NCI-H2196 treated with DMSO at 0.1 percent for 48 hours (cell line): Measurements from ENCODE around the gene DAO.
"Not testable (repeated sequence)": the region's sequence is repeated elsewhere in the genome, so short reads cannot be mapped to it uniquely, and the experiment has no call there.

Source experiments
- DNase-seq: peaks from one replicate; lab custom pipeline; 2025; ENCODE audit not compliant: unreplicated experiment; lab: John Stamatoyannopoulos, UW

DAO gene

GRCh38 chr12:108849660-108850059, 30.2 kb upstream of the DAO start:
- DNase-seq, result no peak

DNA sequence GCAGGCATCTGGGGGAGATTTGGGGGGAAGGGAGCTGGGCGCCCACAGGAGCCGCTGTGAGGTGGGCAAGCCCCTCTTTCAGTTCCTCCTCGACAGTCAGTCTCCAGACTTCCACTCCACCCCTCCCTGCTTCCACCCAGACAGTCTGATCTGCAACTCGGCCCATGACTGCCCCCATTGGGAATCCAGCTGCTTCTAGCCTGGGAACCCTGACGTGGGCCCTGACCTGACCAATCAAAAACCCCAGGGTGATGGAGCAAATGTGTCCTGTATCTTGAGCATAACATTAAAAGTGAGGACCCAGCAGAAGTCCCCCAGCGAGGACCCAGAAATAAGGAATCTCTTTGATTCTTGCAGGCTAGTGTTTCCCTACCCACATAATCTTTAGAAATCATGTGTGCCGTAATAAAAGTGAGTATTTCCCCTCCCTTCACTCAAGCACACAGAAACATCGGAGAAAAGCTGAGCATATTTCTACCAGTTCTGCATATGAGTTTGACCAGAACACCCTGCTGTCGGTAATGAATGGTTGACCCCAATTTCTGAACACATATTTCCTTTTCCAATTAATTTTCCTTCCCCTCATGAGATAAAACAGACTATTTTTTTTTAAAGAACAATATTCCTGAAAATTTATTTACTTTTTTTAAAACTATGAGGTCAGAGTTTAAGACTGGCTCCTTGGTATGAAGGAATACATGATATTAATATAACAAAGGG, 28.9 kb upstream of the DAO start:
- no peak for DNase-seq

DNA sequence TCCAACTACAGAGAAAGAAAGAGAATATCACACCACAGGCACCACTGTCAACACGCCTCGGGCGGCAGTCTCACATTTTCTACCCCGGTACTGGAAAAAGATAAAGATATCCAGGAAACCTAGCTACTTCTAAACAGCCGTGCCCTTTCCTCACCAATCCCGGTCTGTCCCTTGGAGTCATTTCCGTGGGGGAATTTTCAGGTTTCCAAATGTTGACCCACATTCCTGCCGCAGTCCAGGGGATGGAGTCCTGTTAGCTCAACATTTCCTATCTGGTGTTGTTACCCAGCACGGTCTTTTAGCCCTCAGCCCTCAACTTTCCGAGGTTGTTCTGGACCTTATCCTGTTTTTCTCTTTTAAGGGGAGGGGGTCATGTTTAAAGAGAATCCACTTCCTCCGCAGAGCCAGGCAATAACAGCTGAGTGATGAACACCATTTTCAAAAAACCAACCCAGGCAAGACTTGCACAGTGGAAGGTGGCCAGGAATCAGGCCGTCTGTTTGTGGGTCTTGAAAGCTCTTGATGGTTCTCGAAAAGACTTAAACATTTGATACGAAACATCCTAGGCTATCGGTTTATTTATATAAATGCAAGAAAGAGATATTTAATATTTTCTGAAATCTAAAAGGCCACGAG, 27.1 kb upstream of the DAO start:
- DNase-seq, result no peak

DNA sequence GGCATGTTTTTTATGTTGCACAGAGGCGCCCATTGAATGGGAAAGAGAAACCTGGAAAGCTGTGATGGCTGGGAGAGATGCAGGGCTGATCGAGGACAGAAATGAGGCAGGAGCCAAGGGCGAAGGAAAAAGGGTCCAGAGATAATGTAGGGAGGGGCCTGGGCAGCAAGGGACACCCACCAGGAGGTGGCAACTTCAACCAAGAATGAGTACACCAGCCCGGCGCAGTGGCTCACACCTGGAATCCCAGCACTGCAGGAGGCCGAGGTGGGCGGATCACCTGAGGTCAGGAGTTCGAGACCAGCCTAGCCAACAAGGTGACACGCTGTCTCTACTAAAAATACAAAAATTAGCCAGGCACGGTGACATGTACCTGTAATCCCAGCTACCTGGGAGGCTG, 26.5 kb upstream of the DAO start:
- no peak for DNase-seq

DNA sequence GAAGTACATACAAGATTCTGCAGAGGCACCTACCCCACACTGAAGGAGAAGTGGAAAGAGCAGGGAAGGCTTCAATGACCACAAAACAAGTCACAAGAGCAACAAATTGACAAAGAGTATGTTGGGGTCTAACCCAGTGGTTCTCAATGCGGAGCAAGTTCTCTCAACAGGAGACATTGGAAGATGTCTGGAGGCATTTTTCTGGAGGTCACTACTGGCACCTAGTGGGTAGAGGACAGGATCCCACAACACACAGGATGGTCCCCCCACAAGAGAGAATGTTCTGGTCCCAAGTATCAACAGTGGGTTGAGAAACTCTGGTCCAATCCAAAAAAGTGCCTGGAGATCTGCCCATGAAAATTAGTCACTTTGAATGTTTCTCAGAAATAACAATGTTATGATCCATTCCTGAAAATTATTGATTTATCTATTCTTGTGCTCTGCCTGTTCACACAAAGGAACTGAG, 25.9 kb upstream of the DAO start:
- DNase-seq, result no peak

DNA sequence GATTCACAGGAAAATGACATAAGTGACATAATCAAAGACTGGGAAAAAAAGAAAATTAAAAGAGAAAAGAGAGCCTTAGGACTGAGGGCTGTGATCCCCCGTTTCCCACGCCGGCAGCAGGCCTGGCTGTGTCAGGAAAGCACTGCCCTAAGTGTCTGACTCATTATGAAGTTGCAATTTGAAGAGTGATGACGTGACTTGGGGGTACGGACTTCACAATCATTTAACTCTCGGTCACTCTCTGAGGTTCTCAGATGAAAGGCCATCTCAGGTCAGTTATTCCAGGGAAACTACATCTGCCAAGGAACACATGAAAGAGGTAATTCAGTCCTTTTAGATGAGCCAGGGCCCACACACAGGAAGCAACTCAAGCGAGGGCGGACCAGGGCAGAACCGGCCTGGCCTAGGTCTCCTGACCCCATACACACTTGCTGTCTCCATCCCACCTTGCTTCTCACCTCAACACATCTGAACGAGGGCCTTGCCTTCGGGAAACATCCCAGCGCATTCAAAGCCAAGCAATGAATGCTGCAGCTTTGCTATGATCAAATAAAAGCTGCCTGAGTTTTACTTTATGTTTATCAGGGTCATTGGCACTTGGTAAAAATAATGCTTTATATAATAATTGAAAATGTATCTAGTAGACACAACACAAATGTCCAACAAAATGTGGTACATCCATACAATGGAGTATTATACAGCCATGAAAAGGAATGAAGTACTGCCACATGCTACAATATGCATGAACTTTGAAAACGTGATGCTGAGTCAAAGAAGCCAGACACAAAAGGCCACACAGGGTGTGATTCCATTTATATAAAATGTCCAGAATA, 25.2 kb upstream of the DAO start:
- no peak for DNase-seq

DNA sequence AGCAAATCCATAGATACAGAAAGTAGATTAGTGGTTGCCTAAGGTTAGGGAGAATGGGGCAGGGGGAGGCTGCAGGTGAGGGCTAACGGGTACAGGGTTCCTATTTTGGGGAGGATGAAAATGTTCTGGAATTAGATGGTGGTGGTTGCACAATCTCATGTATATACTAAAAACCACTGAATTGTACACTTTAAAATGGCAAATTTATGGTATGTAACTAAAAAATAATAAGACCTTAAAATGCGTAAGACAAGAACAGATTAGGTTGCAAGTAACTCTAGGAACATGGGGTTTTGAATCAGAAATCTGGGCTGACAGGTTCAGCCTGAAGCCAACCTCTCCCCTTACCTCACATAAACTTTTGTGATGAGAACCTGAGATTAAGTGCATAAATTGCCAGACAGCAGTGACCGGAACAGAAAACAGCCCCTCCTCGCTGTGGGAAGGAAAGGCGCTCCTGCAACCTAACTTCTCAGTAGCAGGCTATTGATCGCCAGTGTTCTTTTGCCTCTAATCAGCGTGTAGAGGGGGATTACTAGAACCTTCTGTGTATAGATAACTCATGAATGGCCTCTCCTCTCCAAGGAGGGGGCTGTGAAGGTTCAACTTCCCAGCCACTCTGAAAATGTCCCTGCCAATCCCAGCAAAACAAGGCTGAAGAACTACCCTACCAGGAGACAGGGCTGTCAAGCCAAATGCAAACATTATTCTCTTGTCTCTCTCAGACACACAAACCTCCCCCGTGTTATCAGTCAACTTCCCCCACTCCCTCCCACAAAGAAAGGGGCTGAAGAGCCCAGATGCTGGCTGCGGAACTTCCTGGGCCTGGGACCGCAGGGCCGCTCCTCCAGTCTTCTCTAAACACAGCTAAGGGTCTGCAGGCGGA, 24.4 kb upstream of the DAO start:
- no peak for DNase-seq

DNA sequence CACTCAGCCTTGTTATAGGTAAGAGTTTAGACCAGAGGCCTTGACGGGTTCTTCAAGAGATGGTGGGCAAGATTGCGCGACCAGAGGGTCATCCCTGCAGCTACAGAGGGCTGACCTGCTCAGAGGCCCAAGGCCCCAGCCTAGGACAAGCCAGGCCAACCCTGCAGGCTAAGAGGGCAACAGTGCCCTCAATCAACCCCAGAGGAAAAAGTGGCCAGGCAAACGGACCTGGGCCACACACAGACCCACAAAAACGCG, 23.8 kb upstream of the DAO start:
- no peak for DNase-seq

- no peak for DNase-seq
Measured at GRCh38 chr12:108856428-108857157, 23.3 kb upstream of the DAO start.

DNA sequence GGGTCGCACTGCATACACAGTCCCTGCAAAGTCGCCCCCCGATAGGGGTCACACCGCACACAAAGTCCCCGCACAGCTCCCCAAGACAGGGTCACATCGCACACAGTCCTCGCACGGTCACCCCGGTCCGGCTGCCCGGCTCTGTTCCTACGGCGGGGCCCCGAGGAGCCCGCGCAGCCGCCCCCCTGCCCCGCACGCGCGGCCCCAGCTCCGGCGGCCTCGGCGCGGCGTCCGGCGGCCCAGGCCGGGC, 22.8 kb upstream of the DAO start:
- DNase-seq, result no peak

DNA sequence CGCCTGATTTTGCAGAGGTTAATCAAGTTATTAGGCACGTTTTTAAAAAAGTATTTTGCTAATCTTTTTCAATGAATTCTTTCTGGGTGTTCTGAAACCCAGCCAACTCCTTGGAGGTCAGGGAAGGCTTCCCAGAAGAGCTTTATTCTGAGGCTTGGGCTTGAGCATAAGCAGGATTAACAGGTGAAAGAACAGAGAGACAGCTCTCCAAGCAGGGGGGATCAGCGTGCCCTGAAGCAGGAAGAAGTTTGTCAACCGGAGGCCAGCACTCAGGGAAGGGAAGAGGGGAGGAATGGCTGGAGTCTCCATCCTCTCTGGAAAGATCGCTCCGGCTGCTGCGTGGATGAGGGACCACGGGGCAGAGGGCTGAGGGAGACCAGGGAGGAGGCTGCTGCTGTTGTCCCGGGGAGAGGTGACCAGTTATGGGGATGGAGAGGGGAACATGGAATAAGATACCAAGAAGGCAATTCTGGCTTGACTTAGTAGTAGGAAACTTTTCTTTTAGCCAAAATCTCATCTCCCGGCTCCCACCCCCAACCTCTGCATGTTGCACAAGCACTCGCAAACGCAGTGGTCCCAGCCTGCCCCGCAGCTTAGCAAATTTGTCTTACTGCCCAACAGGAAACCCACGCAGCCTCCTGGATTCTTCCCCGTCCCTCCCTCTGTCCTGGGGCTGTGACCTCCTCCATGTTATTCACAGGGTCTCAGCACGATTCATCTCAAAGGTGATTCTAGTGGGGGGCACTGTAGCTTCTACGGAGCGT, 21.4 kb upstream of the DAO start:
- no peak for DNase-seq

GRCh38 chr12:108859141-108859922, 20.6 kb upstream of the DAO start:
- not testable (repeated sequence) for DNase-seq

- DNase-seq, result no peak
Measured at GRCh38 chr12:108859923-108860291, 20.0 kb upstream of the DAO start.

- no peak for DNase-seq
Measured at GRCh38 chr12:108860443-108860842, 19.4 kb upstream of the DAO start.

GRCh38 chr12:108861878-108862587, 17.9 kb upstream of the DAO start:
- DNase-seq, result no peak

GRCh38 chr12:108862588-108862959, 17.3 kb upstream of the DAO start:
- DNase-seq, result no peak

DNA sequence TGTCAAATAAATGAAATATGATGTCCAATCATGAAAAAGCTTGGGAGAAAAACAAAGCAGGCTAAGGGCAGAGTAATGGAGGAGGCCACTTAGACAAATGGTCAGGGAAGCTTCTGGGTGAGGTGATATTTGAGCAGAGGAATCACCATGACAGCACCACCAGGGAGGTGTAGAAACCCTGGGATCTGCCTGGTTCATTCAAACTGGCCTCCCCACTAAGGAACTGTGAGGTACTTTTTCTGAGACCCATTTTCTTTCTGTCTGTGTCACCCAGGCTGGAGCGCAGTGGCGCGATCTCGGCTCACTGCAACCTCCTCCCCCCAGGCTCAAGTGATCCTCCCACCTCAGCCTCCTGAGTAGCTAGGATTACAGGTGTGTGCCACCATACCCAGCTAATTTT, 14.7 kb upstream of the DAO start:
- DNase-seq, result no peak

DNA sequence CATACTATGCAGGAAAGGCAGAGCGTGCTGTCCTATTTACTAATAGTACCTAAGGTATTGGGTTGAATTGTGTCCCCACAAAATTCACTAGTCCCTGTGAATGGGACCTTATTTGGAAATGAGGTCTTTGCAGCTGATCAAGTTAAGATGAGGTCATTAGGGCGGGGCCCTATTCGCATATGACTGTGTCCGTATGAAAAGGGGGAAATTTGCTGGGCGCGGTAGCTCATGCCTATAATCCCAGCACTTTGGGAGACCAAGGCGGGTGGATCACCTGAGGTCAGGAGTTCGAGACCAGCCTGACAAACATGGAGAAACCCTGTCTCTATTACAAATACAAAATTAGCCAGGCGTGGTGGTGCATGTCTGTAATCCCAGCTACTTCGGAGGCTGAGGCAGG, 13.8 kb upstream of the DAO start:
- not testable (repeated sequence) for DNase-seq

DNA sequence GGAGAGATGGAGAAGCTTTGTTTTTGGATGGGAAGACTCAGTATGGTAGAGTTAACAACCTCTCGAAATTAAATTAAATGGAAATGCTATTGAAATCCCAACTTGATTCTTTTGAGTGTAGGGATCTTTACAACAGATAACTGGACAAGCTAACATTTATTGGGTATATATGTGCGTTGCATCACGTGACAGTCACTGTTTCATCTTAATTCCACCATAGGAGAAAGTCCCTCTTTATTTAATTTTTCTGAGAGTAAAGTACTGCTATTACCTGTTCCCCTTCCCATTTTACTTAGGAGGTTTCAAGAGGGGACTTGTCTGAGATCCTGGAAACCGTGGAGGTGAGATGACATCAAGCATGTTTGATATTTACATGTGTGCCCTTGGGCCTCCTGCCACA, 11.1 kb upstream of the DAO start:
- DNase-seq, result no peak
